GM12878 (cell line): ENCODE results near the gene CLNK. TPM values are rescaled to one million over a fixed set of nuclear protein-coding genes. Genes with fewer than 3 reads are reported as not detected.

ENCODE experiments used
- ATAC-seq: fragments of 200-7000 bp; cut with Tn5 transposase; 3 replicates; pipeline ENCODE4 v1.9.1; 2020; ENCODE audit warnings: mild to moderate bottlenecking, moderate library complexity
- BruUV-seq: library from RNA; stranded (reverse); fragments of 400-500 nt; replicated peaks from 2 replicates; lab custom pipeline; 2021; lab: Mats Ljungman, UMichigan
- CTCF ChIA-PET: fragments of 300-600 bp; sonication (Branson Sonifier 250); formaldehyde crosslinking; extraction: SDS; loops from one replicate; lab custom pipeline; 2021; ENCODE audit warnings: inconsistent platforms; lab: Yijun Ruan, JAX
- POLR2A ChIA-PET: fragments of 350-600 bp; formaldehyde crosslinking; extraction: SDS; loops from one replicate; lab custom pipeline; 2021; ENCODE audit warnings: inconsistent platforms; lab: Charles Lee
- RAD21 ChIA-PET: fragments of 300-600 bp; sonication (Branson Sonifier 250); formaldehyde crosslinking; loops from one replicate; lab custom pipeline; 2023; ENCODE audit warnings: antibody characterized with exemption; ENCODE audit not compliant: unreplicated experiment; lab: Charles Lee
- SMC1A ChIA-PET: fragments of 300-600 bp; sonication (Branson Sonifier 250); formaldehyde crosslinking; loops from one replicate; lab custom pipeline; 2023; ENCODE audit not compliant: unreplicated experiment, uncharacterized antibody; lab: Charles Lee
- DNase-seq: peaks from one replicate; pipeline ENCODE4 v3.0.0-alpha.2; 2011; ENCODE audit warnings: low read depth, low spot score
- FAIRE-seq: peaks from 3 replicates; lab custom pipeline; 2011; peaks lifted over from hg19 to GRCh38; lab: Jason Lieb, UNC
- H2AFZ ChIP-seq: 2 replicates; pipeline ENCODE4 v1.6.0; 2011; ENCODE audit warnings: low read depth, low read length, control low read depth; ENCODE audit not compliant: control insufficient read depth
- H3K27ac ChIP-seq: 2 replicates; pipeline ENCODE4 v1.5.1; 2011; ENCODE audit warnings: control low read depth; ENCODE audit not compliant: control insufficient read depth, insufficient read depth
- H3K27me3 ChIP-seq, 2 experiments: replicated peaks in 1 of 2; 2 replicates each; pipeline versions ENCODE4 v1.6.0 to v1.6.1; 2011; ENCODE audit warnings: low read length in 1 of 2; ENCODE audit not compliant: control insufficient read depth in 2 of 2, insufficient read depth in 2 of 2
- H3K36me3 ChIP-seq, 2 experiments: 2 replicates each; pipeline ENCODE4 v1.5.1; 2011; ENCODE audit warnings: low read length in 1 of 2; ENCODE audit not compliant: control insufficient read depth in 2 of 2, insufficient read depth in 2 of 2
- H3K4me1 ChIP-seq: 2 replicates; pipeline ENCODE4 v1.6.1; 2011; ENCODE audit warnings: mild to moderate bottlenecking, low read length, moderate library complexity, mixed read lengths; ENCODE audit not compliant: control insufficient read depth, insufficient read depth
- H3K4me2 ChIP-seq: 2 replicates; pipeline ENCODE4 v1.6.0; 2011; ENCODE audit warnings: control low read depth; ENCODE audit not compliant: control insufficient read depth, insufficient read depth
- H3K4me3 ChIP-seq: fragments of 200-600 bp; sonication (generic); 2 replicates; pipeline ENCODE4 v1.5.1; 2016
- H3K79me2 ChIP-seq: 2 replicates; pipeline ENCODE4 v1.6.0; 2011; ENCODE audit warnings: low read length; ENCODE audit not compliant: control insufficient read depth, insufficient read depth
- H3K9ac ChIP-seq: 2 replicates; pipeline ENCODE4 v1.8.0; 2011; ENCODE audit warnings: low read length, control low read depth, mixed read lengths; ENCODE audit not compliant: control insufficient read depth, insufficient read depth
- H3K9me3 ChIP-seq: replicated peaks from 3 replicates; pipeline ENCODE4 v1.5.1; 2011; ENCODE audit warnings: mild to moderate bottlenecking, low read length; ENCODE audit not compliant: control insufficient read depth, insufficient read depth
- H4K20me1 ChIP-seq: 2 replicates; pipeline ENCODE4 v1.6.0; 2011; ENCODE audit not compliant: control insufficient read depth, insufficient read depth
- BACH1 ChIP-seq: fragments of 450-650 bp; IDR thresholded peaks from 2 replicates; pipeline ENCODE4 v1.6.1; 2017; ENCODE audit warnings: mild to moderate bottlenecking, borderline replicate concordance
- BMI1 ChIP-seq: fragments of 450-650 bp; IDR thresholded peaks from 2 replicates; pipeline ENCODE4 v1.6.1; 2016; ENCODE audit warnings: mild to moderate bottlenecking, moderate library complexity, borderline replicate concordance
- GATAD2B ChIP-seq: fragments of 450-650 bp; conservative IDR thresholded peaks from 2 replicates; pipeline ENCODE4 v1.6.1; 2017; ENCODE audit warnings: low read depth, mild to moderate bottlenecking, moderate library complexity
- IKZF1 ChIP-seq: fragments of 450-650 bp; conservative IDR thresholded peaks from 2 replicates; pipeline ENCODE4 v1.6.1; 2017; ENCODE audit warnings: antibody characterized with exemption, mild to moderate bottlenecking
- IKZF2 ChIP-seq, 2 experiments: fragments of 450-650 bp; IDR thresholded peaks; 2 replicates each; pipeline ENCODE4 v1.6.1; 2017; ENCODE audit warnings: mild to moderate bottlenecking in 2 of 2, moderate library complexity in 2 of 2
- LARP7 ChIP-seq: fragments of 450-650 bp; IDR thresholded peaks from 2 replicates; pipeline ENCODE4 v1.6.1; 2017; ENCODE audit warnings: mild to moderate bottlenecking
- NBN ChIP-seq: fragments of 450-650 bp; IDR thresholded peaks from 2 replicates; pipeline ENCODE4 v1.6.1; 2016
- RELA ChIP-seq: fragments of 450-650 bp; IDR thresholded peaks from 2 replicates; pipeline ENCODE4 v1.8.0; 2014; ENCODE audit warnings: borderline replicate concordance; ENCODE audit not compliant: partially characterized antibody
- TBL1XR1 ChIP-seq: IDR thresholded peaks from 2 replicates; pipeline ENCODE4 v1.6.1; 2012; ENCODE audit warnings: low read depth, low read length, improper control_type of control experiment
- ZNF217 ChIP-seq: fragments of 450-650 bp; IDR thresholded peaks from 2 replicates; pipeline ENCODE4 v1.6.1; 2017; ENCODE audit warnings: antibody characterized with exemption, mild to moderate bottlenecking
- WGBS: methylation state at CpG from one replicate; pipeline ENCODE4 v1.1.6; 2016; ENCODE audit warnings: low lambda C conversion rate; ENCODE audit not compliant: insufficient replicate concordance, insufficient coverage; ENCODE audit errors: missing lambda C conversion rate; 5-methylcytosine and 5-hydroxymethylcytosine counted together
- in situ Hi-C: fragments of 300-500 bp; cut with MboI; formaldehyde crosslinking; loops from 9 replicates; pipeline ENCODE4 v1.14.3; 2018; ENCODE audit warnings: mixed read lengths
- intact Hi-C: fragments of 100-400 bp; cut with micrococcal nuclease; formaldehyde crosslinking; loops from one replicate; pipeline ENCODE4 v1.14.2; 2022; ENCODE audit not compliant: unreplicated experiment
- polyA plus RNA-seq, 11 experiments: library from polyadenylated mRNA; depleted of rRNA in 4 of 11; unstranded in 6 of 11; stranded (reverse) in 5 of 11; fragments of >200 nt; fragmentation: Nextera tagmentation in 4 of 11; fragmentation: Illumina TruSeq in 1 of 11; extraction: Ambion mirVana in 4 of 11; extraction: Trizol in 1 of 11; gene quantifications; 1 replicate in 1 of 11; 2 replicates in 10 of 11; pipeline versions ENCODE4 v1.2.1 to v1.2.3, GENCODE V29; 2011 to 2016; ENCODE audit warnings: inconsistent platforms in 2 of 11, missing spikeins in 2 of 11, low read depth in 1 of 11
- total RNA-seq, 4 experiments: library from RNA; depleted of rRNA in 3 of 4; stranded (reverse); fragments of >200 nt in 3 of 4; fragmentation: Illumina TruSeq in 1 of 4; extraction: Trizol in 1 of 4; gene quantifications; 2 replicates each; pipeline versions ENCODE4 v1.2.1 to v1.2.3, GENCODE V29; 2013 to 2021
- TF ChIP-seq, protein P1 (sequence below): fragments of 450-650 bp; IDR thresholded peaks from 2 replicates; pipeline ENCODE4 v1.6.1; 2016; ENCODE audit warnings: mild to moderate bottlenecking
- TF ChIP-seq, protein P2 (sequence below): fragments of 450-650 bp; formaldehyde crosslinking; IDR thresholded peaks from 2 replicates; pipeline ENCODE4 v1.4.0; 2020; ENCODE audit warnings: mild to moderate bottlenecking, moderate library complexity
- TF ChIP-seq, protein P3 (sequence below): IDR thresholded peaks from 2 replicates; pipeline ENCODE4 v1.6.1; 2011; ENCODE audit warnings: mild to moderate bottlenecking, low read depth, low read length, moderate library complexity; ENCODE audit not compliant: insufficient replicate concordance

CLNK gene
- total and polyA plus RNA-seq, 10 of the 15 experiments (the other 5 are each of a cell fraction or from before 2014, with no cell fraction given): 2.1 to 14.3 (median 2.7) TPM

DNA sequence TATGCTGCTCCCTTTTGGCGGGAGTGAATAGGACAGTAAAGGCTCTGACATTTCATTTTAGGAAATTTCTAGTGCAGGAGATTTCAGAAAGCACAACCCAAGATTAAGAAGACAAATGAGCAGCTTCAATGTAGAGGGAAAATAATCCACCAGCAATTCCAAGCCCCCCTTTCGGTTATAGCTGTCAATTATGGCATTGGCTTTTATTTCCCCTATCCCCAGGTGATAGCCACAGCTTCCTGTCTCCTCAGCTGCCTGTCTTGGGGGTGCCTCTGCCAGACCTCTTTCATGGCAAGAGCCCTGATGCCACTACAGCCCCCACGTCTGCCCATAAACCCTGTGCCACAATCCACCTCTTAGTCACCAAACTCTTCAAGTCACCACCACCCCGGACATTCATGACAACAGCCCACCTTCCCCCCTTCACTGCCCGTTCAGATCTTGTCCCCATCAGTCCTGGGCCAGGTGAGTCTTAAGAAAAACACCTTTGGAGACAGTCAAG, 48.4 kb upstream of the CLNK start:
- peak overlapping the region; percentile 89 for H3K27ac ChIP-seq
- H3K9me3 ChIP-seq: no peaks in the 10 kb centered on the region; the same call in 1 of the 3 replicates
- peak overlapping the region; percentile 26; the same call in 1 of the 2 replicates for H2AFZ ChIP-seq
- peak; percentile 28 for ATAC-seq
- intact Hi-C loops: loop anchor here (1.0 to 10.0 kb wide), 6 partner anchors 10 to 728 kb away; no protein-coding TSS in a partner anchor
- no peak for FAIRE-seq
- peak overlapping the region; percentile 45 for H3K4me2 ChIP-seq
- WGBS: 15% methylated on average over 5 of the region's 5 CpGs
- in situ Hi-C loops: no loop called here
- ChIA-PET CTCF (interaction anchor here (0.9 to 2.5 kb wide), 5 partner anchors 9 to 73 kb away, joined by 3 to 23 read pairs (median 3); no protein-coding TSS in a partner anchor), RAD21 (interaction anchor here (0.5 to 3.7 kb wide), 17 partner anchors 8 to 110 kb away, joined by 3 to 48 read pairs (median 4); no protein-coding TSS in a partner anchor), POLR2A (interaction anchor here (1.4 to 1.9 kb wide), 6 partner anchors 11 to 726 kb away, joined by 3 to 10 read pairs (median 4); no protein-coding TSS in a partner anchor), SMC1A (interaction anchor here (0.7 to 6.9 kb wide), 19 partner anchors 9 to 367 kb away, joined by 3 to 95 read pairs (median 5); partner anchors contain the start of gene CLNK)
- H3K9ac ChIP-seq: peak overlapping the region; percentile 33; the same call in 1 of the 2 replicates
- TSS peak; percentile 82 for BruUV-seq
- peaks cover 47% of the 10 kb centered on the region for H3K4me1 ChIP-seq
- H3K4me3 ChIP-seq: no peak overlapping the region
- no peaks in the 10 kb centered on the region for H3K36me3 ChIP-seq
- no peaks in the 10 kb centered on the region for H4K20me1 ChIP-seq
- no peaks in the 10 kb centered on the region for H3K79me2 ChIP-seq
- H3K27me3 ChIP-seq: no peaks in the 10 kb centered on the region
- DNase-seq: no peak
- TF ChIP-seq ZNF217 (no peak), GATAD2B (0 out of 2 replicates have a peak, but pooled peaks have one; percentile 43), LARP7 (peak; percentile 44; the same call in 1 of the 2 replicates), IKZF1 (peak; percentile 34; the same call in 1 of the 2 replicates), IKZF2 (IDR thresholded peaks at IDR 0.05) (peak; percentile 38; a peak in 3 of 4 replicates), RELA (no peak), BACH1 (0 out of 2 replicates have a peak, but pooled peaks have one; percentile 13), NBN (0 out of 2 replicates have a peak, but pooled peaks have one; percentile 11), BMI1 (0 out of 2 replicates have a peak, but pooled peaks have one; percentile 32), TBL1XR1 (no peak)
- TF ChIP-seq, protein P1, sequence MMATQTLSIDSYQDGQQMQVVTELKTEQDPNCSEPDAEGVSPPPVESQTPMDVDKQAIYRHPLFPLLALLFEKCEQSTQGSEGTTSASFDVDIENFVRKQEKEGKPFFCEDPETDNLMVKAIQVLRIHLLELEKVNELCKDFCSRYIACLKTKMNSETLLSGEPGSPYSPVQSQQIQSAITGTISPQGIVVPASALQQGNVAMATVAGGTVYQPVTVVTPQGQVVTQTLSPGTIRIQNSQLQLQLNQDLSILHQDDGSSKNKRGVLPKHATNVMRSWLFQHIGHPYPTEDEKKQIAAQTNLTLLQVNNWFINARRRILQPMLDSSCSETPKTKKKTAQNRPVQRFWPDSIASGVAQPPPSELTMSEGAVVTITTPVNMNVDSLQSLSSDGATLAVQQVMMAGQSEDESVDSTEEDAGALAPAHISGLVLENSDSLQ: peak; percentile 52; the same call in 1 of the 2 replicates
- TF ChIP-seq, protein P2, sequence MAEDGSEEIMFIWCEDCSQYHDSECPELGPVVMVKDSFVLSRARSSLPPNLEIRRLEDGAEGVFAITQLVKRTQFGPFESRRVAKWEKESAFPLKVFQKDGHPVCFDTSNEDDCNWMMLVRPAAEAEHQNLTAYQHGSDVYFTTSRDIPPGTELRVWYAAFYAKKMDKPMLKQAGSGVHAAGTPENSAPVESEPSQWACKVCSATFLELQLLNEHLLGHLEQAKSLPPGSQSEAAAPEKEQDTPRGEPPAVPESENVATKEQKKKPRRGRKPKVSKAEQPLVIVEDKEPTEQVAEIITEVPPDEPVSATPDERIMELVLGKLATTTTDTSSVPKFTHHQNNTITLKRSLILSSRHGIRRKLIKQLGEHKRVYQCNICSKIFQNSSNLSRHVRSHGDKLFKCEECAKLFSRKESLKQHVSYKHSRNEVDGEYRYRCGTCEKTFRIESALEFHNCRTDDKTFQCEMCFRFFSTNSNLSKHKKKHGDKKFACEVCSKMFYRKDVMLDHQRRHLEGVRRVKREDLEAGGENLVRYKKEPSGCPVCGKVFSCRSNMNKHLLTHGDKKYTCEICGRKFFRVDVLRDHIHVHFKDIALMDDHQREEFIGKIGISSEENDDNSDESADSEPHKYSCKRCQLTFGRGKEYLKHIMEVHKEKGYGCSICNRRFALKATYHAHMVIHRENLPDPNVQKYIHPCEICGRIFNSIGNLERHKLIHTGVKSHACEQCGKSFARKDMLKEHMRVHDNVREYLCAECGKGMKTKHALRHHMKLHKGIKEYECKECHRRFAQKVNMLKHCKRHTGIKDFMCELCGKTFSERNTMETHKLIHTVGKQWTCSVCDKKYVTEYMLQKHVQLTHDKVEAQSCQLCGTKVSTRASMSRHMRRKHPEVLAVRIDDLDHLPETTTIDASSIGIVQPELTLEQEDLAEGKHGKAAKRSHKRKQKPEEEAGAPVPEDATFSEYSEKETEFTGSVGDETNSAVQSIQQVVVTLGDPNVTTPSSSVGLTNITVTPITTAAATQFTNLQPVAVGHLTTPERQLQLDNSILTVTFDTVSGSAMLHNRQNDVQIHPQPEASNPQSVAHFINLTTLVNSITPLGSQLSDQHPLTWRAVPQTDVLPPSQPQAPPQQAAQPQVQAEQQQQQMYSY (CRISPR knock-in tag): no peak
- TF ChIP-seq, protein P3, sequence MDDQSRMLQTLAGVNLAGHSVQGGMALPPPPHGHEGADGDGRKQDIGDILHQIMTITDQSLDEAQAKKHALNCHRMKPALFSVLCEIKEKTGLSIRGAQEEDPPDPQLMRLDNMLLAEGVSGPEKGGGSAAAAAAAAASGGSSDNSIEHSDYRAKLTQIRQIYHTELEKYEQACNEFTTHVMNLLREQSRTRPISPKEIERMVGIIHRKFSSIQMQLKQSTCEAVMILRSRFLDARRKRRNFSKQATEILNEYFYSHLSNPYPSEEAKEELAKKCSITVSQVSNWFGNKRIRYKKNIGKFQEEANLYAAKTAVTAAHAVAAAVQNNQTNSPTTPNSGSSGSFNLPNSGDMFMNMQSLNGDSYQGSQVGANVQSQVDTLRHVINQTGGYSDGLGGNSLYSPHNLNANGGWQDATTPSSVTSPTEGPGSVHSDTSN: peak; percentile 21
